Right renal cortex interstitium (tissue), 3 donors: ENCODE data around the gene RERG. TPM values are rescaled to one million over a fixed set of nuclear protein-coding genes. Genes with fewer than 3 reads are reported as not detected.
"Not testable (repeated sequence)": the region's sequence is repeated elsewhere in the genome, so short reads cannot be mapped to it uniquely, and the experiment has no call there.

Source experiments
- DNase-seq, 3 donors: peaks; one replicate each; pipeline ENCODE4 v3.0.0-alpha.2; 2013; ENCODE audit warnings: low read depth in 3 of 3, low spot score in 2 of 3
- polyA plus RNA-seq, 3 donors: library from polyadenylated mRNA; unstranded; fragments of 120-200 nt; gene quantifications; one replicate each; pipeline ENCODE4 v1.2.1, GENCODE V29; 2013; ENCODE audit not compliant: insufficient read length in 3 of 3

The RERG gene
- polyA plus RNA-seq, 3 donors, result 38.4 to 41.9 (median 39.1) TPM

DNA sequence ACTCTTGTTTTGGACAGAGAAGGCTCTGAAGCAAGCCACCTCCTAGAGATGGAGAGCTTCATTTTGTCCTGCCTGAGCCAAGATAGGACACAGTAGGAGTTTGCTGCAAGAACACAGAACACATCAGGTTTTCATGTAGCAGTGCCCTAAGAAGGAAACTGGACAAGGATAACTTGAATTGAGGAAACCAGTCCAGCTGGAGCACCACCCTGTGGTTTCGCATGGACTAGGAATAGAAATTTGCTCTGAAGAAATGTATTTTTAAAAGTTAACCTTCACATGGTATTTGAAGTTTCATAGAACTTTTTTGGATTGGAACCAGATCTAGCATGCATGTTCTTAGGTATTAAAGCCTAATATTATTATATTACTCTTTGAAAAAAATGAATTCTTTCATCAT, 68.8 kb downstream of the RERG start:
- no peak for DNase-seq

DNA sequence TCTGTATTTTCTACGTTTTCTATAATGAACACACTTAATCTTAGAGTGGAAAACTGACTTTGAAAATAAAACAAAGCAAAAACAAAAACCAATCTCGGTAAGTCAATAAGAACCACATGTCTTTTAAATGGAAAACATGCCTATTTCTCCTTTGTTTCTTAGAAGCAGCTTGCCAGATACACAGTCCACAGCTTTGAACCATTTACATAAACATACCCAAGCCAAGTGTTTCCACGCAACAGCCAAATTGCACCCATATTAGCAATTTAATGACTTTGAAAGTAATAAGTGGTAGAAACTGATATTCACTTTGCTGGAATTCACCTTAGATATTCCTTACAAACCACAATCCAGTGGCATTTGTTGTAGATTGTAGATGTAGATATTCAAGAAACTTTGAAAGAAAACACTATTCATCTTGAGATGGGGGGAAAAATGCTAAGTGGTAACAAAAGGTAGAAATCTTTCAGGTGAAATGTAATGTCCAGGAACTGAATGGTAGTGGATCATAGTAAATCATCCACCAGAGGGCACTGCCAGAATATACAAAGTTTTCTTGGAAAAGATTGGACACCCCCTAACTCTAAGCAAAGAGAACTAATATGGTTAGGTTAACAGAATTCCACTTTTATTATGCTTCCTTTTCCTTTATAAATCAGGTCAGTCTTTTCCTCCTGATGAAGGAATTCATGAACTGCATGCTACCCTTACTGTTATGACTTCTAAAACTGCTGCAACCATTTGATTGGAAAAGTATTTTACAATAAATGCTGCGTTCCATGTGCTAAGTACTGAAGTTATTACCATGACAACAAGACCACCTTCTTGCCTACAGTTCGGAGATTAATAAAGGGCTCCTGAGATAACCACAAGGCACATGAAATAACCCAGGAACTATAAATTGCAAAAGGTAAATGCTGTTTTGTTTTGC, 69.8 kb downstream of the RERG start:
- peak in 1 of 3 donors; percentile 32 for DNase-seq

DNA sequence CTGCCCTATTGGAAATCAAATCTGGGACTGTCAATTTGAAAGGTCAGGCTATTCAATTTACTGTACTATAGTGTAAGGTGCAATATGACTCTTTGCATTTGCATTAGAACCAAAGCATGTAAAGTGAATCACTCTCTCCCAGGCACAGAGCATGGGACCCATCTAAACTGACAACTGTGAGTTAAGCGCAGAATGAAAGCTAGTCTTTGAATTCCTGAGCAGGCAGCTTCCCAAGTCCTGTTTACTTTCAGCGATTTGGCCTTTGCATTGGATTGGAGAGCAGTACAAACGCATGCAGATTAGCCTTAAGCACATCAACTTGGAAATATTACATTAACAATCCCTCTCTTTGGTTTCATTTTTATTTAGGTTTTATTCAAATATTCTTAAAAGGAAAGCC, 74.6 kb downstream of the RERG start:
- no peak for DNase-seq

- DNase-seq, result no peak
Measured at GRCh38 chr12:15143467-15143866, 77.8 kb downstream of the RERG start.

DNA sequence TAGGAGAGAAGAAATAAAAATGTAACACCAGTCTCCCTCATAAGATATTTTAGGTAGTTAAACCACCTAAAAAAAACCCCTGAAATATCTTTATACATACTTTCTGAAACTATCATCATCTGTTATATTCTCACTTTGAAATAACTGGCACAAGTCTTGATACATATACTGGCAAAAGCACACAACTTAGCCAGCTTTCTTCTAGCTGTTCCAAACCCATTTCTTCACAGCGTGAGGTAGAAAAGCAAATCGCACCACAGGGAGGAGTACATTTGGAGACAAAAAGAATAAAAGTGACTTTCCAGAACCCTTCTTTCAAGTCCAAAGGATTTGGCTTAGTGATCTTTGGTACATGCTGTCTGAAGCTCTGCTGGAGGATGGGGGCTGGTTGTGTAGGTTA, 78.5 kb downstream of the RERG start:
- DNase-seq, result no peak

DNA sequence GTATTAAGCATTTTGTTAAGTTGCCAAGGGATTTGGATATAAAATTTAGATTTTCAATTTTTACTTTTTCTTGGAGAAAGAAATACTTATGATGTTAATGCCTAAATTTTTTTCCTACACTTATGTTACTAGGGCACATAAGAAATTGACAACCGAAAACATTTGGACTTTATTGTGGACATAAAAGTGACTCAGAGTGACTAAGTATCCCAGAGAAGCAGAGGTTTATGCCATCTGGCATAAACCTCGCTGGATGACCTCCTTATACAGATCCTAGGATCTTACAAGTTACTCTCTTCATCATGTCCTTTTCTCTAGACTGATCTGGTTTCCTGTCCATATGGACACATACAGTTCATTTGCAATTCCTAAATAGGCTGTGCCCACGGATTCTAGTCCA, 89.8 kb downstream of the RERG start:
- DNase-seq, result no peak

DNA sequence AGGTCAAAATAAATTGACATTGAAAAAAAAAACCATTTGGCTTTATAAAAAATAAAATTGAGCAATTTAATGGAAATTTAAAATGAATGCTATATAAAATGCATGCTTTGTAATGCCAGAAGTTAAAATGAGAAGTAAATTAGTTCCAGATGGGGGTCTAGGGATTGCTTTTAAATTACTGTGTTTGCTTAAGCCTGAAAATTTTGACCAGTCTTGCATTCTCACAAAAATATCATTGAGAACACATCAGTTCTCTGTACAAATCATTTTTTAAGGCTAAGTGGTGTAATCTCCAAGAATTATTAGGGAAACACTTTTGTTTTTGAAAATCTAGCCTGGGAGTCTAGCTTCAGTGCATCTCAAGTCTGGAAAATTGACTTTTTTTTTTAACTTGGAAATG, 90.7 kb downstream of the RERG start:
- no peak for DNase-seq

DNA sequence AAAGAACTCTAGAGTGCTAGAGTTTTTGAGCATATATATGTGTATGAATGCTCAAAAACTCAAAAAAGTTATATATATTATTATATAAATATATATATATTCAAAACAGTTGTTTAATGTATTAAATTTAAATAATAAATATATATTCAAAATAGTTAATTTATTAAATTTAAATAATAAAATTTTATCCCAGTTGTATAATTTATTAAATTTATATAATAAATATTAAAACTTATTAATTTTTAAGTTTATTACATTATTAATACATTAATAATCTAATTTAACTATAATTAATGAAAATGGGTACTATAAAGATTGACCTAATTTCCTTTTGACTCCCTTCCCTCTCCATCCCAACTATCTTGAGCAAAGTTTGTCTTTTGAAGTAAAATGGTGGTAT, 97.8 kb downstream of the RERG start:
- DNase-seq, result no peak

- no peak for DNase-seq
Measured at GRCh38 chr12:15122344-15122743, 98.9 kb downstream of the RERG start.

DNA sequence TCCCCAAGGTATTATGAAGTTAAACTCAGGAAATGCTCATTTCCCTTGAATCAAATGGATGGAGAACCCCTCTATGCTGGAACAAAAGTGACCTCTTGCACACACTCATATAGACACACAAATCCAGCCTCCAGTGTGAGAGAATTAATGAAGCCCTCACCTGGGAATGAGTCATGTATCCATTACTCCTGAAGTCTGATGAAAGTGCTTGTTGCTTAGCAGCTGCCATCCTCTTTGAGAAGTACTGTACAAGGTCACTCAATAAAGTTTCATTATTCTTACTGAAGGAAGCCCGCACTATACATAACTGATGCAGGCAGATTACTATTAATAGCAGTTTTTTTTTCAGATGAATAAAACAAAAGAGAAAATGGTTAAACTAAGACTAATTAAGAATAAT, 102.3 kb downstream of the RERG start:
- DNase-seq, result no peak

GRCh38 chr12:15116983-15117382, 104.2 kb downstream of the RERG start:
- DNase-seq, result no peak

GRCh38 chr12:15116086-15116485, 105.1 kb downstream of the RERG start:
- DNase-seq, result no peak

DNA sequence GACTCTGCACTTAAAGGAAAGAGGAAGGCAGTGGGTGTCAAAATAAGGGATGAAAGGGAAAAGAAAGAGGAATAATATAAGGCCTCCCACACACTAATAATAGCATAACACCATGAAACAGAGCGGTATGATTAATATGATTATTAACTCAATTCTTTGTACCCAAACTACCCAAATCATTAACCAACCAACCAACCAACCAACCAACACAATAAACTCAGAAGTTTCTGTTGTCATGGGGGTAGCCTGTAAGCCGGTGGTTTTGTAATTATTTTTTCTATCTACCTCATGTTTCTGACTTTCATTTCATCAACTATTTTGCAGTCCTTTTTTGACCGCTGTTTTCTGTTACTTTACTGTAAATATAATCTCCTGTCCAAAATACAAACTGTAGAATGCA, 105.8 kb downstream of the RERG start:
- no peak for DNase-seq

DNA sequence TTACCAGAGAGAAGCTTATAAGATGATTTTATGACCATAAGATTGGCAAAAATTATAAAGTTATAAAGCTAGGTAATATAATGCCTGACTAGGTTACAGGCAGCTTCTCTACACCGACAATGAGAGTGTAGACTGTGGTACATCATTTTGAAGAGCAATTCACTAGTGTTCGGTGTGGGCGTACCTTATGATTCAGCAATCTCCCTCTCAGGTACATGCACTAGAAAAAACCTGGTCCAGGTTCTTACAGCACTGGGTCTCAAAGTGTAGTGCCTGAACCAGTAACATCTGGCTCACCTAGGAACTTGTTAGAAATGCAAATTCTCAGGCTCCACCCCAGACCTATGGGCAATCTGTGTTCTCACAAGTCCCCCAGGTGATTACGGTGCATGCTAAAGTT, 106.7 kb downstream of the RERG start:
- DNase-seq, result no peak

GRCh38 chr12:15092826-15093225, 128.4 kb downstream of the RERG start:
- DNase-seq, result no peak

GRCh38 chr12:15090441-15090840, 130.8 kb downstream of the RERG start:
- DNase-seq, result no peak

DNA sequence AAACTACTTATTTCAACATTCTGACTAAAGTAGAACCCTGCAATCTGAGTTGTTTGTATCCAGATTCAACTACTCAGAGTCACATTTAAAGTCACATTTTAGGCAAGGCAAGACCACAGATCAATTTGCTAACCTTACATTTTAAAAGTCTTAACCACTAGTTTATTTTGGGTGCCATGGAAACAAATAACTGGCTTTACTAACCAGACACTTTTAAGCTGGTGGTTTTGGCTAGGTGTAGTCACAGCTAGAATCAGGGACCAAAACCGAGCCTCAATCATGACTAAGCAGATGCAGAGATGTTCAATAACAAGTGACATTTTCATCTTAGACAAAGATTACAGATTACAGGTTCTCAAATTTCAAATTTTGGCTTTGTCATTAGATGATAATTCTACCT, 133.1 kb downstream of the RERG start:
- DNase-seq, result no peak

- DNase-seq, result not testable (repeated sequence)
Measured at GRCh38 chr12:15077751-15078150, 143.5 kb downstream of the RERG start.

DNA sequence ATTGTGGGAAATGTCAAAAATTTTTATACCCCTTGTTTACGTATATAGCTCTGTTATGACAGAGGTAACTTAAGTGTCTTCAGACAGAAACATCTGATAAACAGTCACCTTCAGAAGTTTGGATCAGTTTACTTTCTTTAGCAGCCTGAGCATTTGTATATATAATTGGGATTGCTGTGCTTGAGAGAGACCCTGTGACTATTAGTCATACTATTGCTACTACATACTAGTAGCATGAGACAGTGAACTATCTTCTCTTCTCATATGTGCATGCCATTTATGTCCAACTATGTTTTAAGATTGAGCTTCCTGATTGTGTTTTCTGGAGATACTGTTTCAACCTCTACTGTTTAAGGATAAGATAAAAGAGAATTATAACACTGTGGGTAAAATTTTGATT, 146.9 kb downstream of the RERG start:
- no peak for DNase-seq

GRCh38 chr12:15059123-15059522, 162.1 kb downstream of the RERG start:
- no peak for DNase-seq
